Activated B cell treated with CpG ODN at 0.5 μM for 24 hours (primary cell): ENCODE results near the gene MAB21L1. TPM values are rescaled to one million over a fixed set of nuclear protein-coding genes. Genes with fewer than 3 reads are reported as not detected.

ENCODE experiments used
- ATAC-seq: fragments of 200-7000 bp; cut with Tn5 transposase; one replicate; pipeline ENCODE4 v1.10.0; 2021; ENCODE audit warnings: low read depth, mild to moderate bottlenecking, moderate library complexity
- CTCF ChIA-PET: fragments of 350-600 bp; sonication (Branson Sonifier 250); formaldehyde crosslinking; loops from one replicate; lab custom pipeline; 2021; ENCODE audit warnings: antibody characterized with exemption; lab: Charles Lee
- POLR2A ChIA-PET: fragments of 350-600 bp; sonication (Branson Sonifier 250); formaldehyde crosslinking; loops from one replicate; lab custom pipeline; 2021; ENCODE audit warnings: antibody characterized with exemption; lab: Charles Lee
- DNase-seq: peaks from one replicate; pipeline ENCODE4 v3.0.0; 2022
- H3K27ac Mint-ChIP-seq: one replicate; pipeline ENCODE4 v1.8.0; 2020; ENCODE audit warnings: mixed read lengths
- H3K27me3 Mint-ChIP-seq: one replicate; pipeline ENCODE4 v1.8.0; 2021; ENCODE audit warnings: mixed read lengths
- H3K36me3 Mint-ChIP-seq: one replicate; pipeline ENCODE4 v1.8.0; 2021; ENCODE audit warnings: low read depth, mixed read lengths
- H3K4me1 Mint-ChIP-seq: one replicate; pipeline ENCODE4 v1.8.0; 2021; ENCODE audit warnings: mixed read lengths
- H3K4me3 Mint-ChIP-seq: one replicate; pipeline ENCODE4 v1.8.0; 2020; ENCODE audit warnings: mild to moderate bottlenecking, mixed read lengths
- H3K9me3 Mint-ChIP-seq: one replicate; pipeline ENCODE4 v1.8.0; 2020; ENCODE audit warnings: mixed read lengths
- CTCF ChIP-seq: fragments of 200-600 bp; IDR thresholded peaks from one replicate; pipeline ENCODE4 v1.8.0; 2022; ENCODE audit warnings: antibody characterized with exemption, mild to moderate bottlenecking
- intact Hi-C: fragments of 100-400 bp; cut with micrococcal nuclease; formaldehyde crosslinking; loops from one replicate; pipeline ENCODE4 v1.15.1; 2024
- total RNA-seq: library from RNA; stranded (reverse); gene quantifications from 2 replicates; pipeline ENCODE4 v1.2.3, GENCODE V29; 2022

The MAB21L1 gene
- total RNA-seq, 1 donor from 2014 or later: not detected

- no peaks in the 10 kb centered on the region for H3K4me1 Mint-ChIP-seq
- POLR2A ChIA-PET: interaction anchor here (0.6 kb wide), 1 partner anchor 18 kb away, joined by 3 read pairs; no protein-coding TSS in a partner anchor
- CTCF ChIA-PET: no interaction called here
- H3K36me3 Mint-ChIP-seq: no peaks in the 10 kb centered on the region
- H3K4me3 Mint-ChIP-seq: no peak overlapping the region
- no peak for TF ChIP-seq CTCF
- ATAC-seq: no peak
- no peak overlapping the region for H3K27ac Mint-ChIP-seq
- no peaks in the 10 kb centered on the region for H3K9me3 Mint-ChIP-seq
- intact Hi-C loops: no loop called here
- DNase-seq: no peak
- H3K27me3 Mint-ChIP-seq: no peaks in the 10 kb centered on the region
Observed at GRCh38 chr13:35512271-35512920, 35.9 kb upstream of the MAB21L1 start.

GRCh38 chr13:35502456-35502855 is 26.0 kb upstream of the MAB21L1 start:
- Mint-ChIP-seq H3K27ac (no peak overlapping the region), H3K9me3 (no peaks in the 10 kb centered on the region), H3K27me3 (no peaks in the 10 kb centered on the region), H3K4me1 (no peaks in the 10 kb centered on the region), H3K4me3 (no peak overlapping the region), H3K36me3 (no peaks in the 10 kb centered on the region)
- TF ChIP-seq CTCF: no peak
- intact Hi-C loops: no loop called here
- ATAC-seq: no peak
- ChIA-PET POLR2A (no interaction called here), CTCF (no interaction called here)
- no peak for DNase-seq

DNA sequence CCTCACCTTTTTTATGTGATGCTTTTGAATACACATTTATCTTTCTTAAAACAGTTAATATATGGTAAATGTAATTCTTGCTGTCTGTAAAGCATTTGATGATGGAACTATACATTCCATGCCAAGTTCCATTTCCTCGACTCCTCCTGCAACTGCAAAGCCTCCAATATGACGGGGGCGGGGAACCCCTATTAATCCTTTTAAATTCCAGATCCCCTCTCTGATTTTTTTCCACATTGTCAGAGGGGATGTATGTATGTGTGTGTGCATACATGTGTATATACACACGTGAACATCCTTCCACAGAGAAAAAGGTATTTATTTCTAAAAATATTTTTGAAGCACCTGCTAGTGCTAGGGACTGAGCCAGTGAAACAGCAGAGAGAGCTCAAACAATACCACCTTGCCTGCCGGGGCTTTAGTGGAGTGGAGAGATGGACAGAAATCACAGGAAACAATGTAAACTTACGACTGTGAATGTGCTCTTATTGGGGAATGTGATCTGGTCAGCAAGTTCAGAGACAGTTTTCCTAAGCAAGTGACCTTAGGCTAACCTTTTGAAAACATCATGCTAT is 25.3 kb upstream of the MAB21L1 start:
- Mint-ChIP-seq H3K27me3 (no peaks in the 10 kb centered on the region), H3K36me3 (no peaks in the 10 kb centered on the region), H3K4me3 (no peak overlapping the region), H3K4me1 (no peaks in the 10 kb centered on the region), H3K27ac (no peak overlapping the region), H3K9me3 (no peaks in the 10 kb centered on the region)
- DNase-seq (no peak), ATAC-seq (no peak)
- intact Hi-C loops: no loop called here
- ChIA-PET CTCF (no interaction called here), POLR2A (no interaction called here)
- no peak for TF ChIP-seq CTCF

DNA sequence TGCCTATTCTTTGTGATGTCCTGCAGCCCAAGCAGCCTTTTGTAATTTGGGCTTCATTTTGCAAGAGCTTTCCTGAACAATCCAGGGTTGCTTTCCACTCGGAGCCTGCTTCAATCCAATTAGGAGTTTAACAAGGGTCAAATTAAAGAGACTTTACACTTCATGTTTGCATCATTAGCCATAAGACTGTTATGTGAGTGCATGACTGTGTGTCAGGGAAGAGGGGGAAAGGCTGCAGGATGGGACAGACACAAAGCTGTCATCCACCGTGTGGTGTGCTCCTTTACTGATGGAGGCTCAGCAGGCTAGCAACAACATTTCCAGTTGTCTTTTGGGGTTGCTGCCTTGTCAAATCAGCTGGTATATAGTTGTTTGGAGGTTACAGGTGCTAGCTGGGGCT is 23.7 kb upstream of the MAB21L1 start:
- H3K27ac Mint-ChIP-seq: no peak overlapping the region

More for the DNA sequence above, 23.7 kb upstream of the MAB21L1 start:
- Mint-ChIP-seq H3K9me3 (peaks cover 2% of the 10 kb centered on the region), H3K4me1 (no peaks in the 10 kb centered on the region), H3K36me3 (no peaks in the 10 kb centered on the region), H3K27me3 (no peaks in the 10 kb centered on the region), H3K4me3 (no peak overlapping the region)
- ChIA-PET CTCF (no interaction called here), POLR2A (no interaction called here)
- intact Hi-C loops: no loop called here
- DNase-seq (no peak), ATAC-seq (no peak)
- no peak for TF ChIP-seq CTCF
